Esophagus squamous epithelium (tissue), 4 donors: Measurements from ENCODE around the gene MTRF1L.

Source experiments
- CTCF ChIP-seq, 6 experiments: fragments of 450-650 bp in 4 of 6; fragments of 200-600 bp in 2 of 6; sonication (generic) in 2 of 6; IDR thresholded peaks; one replicate each; pipeline ENCODE4 v1.5.1; 2016 to 2019; ENCODE audit warnings: antibody characterized with exemption in 6 of 6, mild to moderate bottlenecking in 4 of 6, moderate library complexity in 4 of 6
- POLR2A ChIP-seq, 4 donors: fragments of 450-650 bp; IDR thresholded peaks; one replicate each; pipeline ENCODE4 v1.6.1; 2017; ENCODE audit warnings: antibody characterized with exemption in 4 of 4, mild to moderate bottlenecking in 4 of 4, moderate library complexity in 3 of 4

- TF ChIP-seq CTCF (IDR thresholded peaks at IDR 0.05) (no peak), POLR2A (IDR thresholded peaks at IDR 0.05) (no peak)
These were observed 32.7 kb downstream of the MTRF1L start for GRCh38 chr6:152969688-152970418.
